Limb (tissue), 2 donors: ENCODE data around the gene ZNF620.
A peak's percentile ranks its signal among the peaks of the same experiment; 100 is the strongest.
"Not testable (repeated sequence)": the region's sequence is repeated elsewhere in the genome, so short reads cannot be mapped to it uniquely, and the experiment has no call there.

Experiments used
- DNase-seq, 2 donors: peaks; one replicate each; pipeline ENCODE4 v3.0.0-alpha.2; 2016; ENCODE audit errors: extremely low spot score in 2 of 2

Gene ZNF620

DNA sequence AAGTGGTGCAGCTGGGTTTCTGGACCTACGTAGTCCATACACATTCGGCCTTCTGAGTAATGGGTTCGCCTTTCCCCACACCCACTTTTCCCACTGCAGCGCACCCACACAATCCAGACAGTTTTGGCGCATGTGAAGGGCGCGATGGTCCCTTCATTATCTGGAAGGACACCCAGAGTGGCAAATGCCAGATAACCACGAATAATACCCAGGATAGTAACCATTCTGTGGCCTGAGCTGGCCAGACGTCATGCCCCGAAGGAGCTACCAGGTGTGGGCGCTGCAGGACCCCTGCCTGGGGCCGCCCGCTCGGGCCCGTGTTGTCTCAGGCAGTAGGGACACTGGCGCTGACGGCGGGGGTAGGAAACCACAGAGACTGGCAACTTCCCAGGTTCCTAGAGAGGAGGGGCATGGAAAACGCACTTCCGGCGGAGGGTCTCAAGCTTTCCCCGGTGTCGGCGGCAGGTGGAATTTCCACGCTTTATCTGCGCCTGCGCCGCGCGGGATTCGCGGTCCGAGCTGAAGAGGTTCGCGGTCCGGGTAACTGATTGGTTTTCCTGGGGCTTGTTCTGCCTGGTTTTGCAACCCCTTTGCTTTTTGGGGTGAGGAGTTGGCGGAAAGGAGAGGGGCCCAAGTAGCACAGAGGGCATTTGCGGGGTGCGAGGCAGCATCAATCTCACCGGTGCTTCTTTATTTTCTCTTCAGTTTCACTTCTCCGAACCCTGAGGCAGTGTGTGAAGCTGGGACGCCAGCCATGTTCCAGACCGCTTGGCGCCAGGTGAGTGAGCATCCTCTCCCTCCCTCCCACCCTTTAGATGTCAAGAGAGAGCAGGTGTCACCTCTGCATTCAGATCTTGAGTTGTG, at the start of gene ZNF620:
ZNF620 (plus strand) TSS at position 441 of the 864 bp plus-strand sequence; CDS start at position 755, 314 bp downstream.
- DNase-seq: peak; percentile 78 to 88

DNA sequence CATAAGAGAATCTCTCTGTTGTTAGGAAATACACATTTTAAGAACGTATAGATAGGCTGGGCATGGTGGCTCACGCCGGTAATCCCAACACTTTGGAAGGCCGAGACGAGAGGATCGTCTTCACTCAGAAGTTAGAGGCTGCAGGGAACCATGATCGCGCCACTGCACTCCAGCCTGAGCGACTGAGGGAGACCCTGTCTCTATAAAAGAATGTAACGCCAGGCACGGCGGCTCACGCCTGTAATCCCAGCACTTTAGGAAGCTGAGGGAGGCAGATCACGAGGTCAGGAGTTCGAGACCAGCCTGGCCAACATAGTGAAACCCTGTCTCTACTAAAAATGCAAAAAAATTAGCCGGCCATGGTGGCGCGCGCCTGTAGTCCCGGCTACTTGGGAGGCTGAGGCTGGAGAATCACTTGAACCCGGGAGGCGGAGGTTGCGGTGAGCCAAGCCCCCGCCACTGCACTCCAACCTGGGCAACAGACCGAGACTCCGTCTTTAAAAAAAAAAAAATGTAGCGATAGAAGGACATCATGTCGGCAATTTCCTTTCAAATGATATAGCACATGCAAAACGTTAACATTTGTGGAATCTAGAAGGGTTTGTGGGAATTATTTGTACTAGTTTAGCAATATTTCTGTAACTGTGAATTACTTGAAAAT, 49.4 kb upstream of the ZNF620 start:
- no peak for DNase-seq

DNA sequence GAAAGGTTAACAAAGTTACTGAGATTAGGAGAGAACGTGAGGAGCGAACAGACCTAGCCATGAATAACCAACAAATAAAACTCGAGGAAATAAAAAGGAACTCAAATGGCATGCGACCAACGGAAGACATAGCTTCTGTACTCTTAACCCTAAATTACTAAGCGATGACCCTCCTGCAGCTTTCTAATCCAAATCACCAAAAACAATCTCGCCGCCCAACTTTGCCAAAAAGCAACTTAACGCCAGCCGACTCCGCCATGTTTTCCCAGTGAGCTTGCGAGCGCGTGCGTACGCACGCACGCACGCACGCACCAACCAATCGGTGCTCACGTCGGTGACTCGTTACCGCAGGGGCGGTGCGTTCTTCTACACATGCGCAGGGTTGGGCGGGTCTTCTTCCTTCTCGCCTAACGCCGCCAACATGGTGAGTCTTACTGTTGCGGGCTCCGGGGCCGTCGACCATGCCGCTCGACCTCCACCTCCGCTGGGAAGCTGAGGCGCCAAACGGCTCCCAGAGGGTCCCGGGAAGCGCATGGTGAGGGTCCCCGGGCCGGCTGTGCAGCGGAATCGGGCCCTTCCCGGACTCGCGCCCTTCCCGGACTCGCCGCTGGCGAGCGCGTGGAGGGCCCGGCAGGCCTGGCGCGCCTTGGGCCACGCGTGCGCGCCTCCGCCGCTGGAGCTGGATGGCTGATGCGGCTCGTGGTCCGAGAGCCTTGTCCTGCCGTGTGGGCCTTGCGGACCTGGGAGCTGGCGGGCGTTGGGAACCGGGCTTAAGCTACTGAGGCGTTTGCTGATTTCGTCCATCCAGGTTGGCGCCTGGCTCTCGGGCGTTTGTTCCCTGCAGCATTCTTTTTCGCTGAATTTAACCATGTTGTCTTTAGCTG, 48.7 kb upstream of the ZNF620 start, which contains the start of gene RPL14:
RPL14 (plus strand) TSS at position 400 of the 884 bp plus-strand sequence; CDS start at position 533, 133 bp downstream.
- DNase-seq: peak; percentile 95

DNA sequence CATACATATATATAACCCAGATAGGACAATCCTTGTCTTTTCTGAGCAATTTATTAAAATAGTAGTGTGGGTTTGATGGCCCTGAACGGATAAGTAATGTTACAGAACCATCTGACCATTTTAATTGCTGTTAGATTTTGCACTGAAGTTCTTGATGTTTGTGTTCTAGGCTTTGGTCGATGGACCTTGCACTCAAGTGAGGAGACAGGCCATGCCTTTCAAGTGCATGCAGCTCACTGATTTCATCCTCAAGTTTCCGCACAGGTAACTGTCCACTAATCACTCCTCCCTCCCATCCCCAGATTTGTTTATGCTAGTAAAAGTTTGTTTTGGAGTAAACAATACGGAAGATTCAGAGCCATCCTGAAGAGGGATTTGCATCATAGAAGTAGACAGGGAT, 47.4 kb upstream of the ZNF620 start:
- DNase-seq: no peak

DNA sequence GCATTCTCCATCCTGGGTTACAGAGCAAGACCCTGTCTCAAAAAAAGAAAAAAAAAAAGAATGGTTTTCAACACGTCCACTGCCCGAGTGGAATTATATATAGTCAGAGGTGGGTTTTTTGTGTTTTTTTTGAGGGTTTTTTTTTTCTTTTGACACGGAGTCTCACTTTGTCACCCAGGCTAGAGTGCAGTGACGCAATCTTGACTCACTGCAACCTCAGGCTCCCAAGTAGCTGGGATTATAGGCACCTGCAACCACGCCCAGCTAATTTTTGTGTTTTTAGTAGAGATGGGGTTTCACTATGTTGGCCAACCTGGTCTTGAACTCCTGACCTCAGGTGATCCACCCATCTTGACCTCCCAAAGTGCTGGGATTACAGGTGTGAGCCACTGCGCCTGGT, 45.4 kb upstream of the ZNF620 start:
- not testable (repeated sequence) for DNase-seq

DNA sequence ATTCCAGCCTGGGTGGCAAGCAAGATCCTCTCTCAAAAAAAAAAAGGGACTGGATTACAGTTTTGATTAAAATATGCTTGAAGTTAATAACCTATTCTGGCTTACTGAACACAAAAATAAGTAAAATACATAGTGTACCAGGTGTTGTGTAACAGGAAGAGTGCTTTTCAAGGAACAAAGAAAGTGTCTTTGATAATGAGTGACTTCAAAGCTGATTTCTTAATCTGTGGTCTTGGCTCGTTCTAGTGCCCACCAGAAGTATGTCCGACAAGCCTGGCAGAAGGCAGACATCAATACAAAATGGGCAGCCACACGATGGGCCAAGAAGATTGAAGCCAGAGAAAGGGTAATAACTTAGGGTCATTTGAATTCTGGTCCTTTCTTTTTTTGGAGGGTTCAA, 44.7 kb upstream of the ZNF620 start:
- no peak for DNase-seq

DNA sequence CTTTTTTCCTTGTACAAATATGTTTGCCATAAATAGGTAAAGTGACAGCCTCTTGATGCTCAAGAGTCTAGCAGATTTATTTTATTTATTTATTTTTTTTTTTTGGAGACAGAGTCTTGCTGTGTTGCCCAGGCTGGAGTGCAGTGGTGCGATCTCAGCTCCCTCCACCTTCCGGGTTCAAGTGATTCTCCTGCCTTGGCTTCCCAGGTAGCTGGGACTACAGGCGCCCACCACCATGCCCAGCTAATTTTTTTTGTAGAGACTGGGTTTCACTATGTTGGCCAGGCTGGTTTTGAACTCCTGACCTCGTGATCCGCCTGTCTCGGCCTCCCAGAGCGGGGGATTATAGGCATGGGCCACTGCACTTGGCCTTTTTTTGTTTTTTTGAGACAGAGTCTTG, 43.0 kb upstream of the ZNF620 start:
- DNase-seq: not testable (repeated sequence)

DNA sequence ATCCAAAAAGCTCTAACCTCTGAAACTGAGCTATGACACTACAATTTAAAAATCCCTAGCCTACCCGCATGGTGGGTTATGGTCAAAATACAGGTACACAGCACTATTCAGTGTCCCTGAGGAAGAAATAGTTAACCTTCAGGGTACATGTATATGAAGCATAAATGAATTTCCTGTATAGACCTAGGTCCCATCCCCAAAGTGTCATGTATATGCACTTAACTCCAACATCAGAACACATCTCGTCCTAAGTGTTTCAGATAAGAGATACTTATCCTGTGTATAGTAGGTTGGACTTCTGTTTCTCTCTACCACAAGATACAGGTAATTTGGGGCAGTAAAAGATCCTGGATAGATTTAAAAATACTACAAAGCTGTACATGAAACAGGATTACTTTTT, 42.3 kb upstream of the ZNF620 start:
- no peak for DNase-seq

DNA sequence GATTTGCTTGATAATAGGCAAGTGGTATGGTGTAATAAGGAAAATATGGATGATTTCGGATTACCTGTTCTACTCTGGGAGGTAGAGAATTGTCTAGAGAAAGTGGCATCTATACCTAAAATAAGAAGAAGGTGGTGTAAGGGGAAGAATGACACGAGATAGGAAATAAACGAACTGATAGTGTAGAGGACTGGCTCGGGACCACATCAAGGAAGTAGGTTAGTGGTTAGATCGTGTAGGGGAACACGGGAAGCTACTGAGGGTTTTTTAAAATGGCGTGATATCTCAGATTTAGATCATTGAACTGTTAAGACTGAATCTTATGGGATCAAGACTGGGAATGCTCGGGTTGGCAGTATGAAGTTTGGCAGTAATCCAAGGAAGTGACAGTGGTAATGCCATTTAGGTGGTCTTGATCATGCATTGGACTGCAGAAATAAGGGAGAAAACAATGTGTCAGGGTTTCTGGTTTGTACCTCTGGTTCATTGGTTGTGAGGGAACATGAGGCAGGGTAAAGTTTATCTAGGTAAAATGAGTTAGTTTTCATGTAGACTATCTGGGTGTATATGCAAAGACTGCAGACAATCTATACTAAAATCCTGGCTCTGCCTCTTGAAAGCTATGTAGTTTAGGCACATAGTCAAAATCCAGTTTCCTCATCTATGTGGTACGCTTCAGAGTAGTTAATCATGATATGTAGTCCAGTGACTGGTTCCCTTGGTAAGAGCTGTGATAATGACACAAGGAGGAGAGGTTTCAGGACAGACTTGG, 41.3 kb upstream of the ZNF620 start:
- DNase-seq: no peak

DNA sequence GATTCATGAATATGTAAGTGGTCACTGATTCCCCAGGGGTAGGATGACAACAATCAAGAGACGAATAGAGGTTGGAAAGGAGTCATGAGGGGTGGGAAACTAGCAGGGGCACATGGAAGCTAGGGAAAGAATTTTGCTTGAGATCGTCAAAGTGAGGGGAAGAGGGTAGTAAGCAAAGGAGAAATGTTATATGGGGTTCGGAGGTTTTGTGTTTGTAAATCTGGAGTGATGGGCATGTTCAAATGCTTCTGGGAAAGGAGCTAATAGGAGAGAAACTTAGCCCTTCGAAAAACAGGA, 40.8 kb upstream of the ZNF620 start:
- no peak for DNase-seq

DNA sequence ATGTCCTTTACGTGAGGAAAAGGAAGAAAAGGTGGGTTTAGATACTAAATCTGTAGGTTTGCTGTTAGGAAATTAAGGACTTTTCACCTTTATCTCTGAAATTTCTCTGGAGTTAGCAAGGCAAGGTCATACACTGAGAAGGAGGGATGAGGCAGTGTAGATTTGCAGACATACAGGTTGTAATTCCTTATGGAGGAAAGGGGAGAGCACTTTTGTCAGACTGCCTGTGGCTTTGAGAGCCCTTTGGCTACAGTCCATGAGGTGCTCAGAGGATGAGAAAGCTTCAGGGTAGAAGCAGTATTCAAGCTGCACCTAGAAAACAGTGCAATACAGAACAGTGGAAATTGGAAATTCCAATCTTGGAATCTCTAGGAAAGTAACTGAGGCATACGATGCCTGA, 40.4 kb upstream of the ZNF620 start:
- no peak for DNase-seq

DNA sequence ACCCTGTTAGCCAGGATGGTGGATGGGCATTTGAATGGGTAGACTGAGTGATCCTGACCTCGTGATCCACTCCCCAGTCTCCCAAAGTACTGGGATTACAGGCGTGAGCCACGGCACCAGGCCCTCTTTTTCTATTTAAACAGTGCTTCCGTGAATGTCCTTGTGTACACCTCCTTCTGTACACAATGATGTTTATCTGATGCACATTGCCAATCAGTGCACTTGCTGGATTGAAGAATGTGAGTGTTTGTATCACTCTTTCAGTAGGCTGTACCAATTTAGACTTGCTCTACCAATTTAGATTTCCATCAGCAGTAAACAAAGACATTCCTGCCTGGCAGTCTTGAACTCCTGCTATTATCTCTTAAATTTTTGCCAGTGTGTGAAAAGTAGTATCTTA, 37.8 kb upstream of the ZNF620 start:
- no peak for DNase-seq

DNA sequence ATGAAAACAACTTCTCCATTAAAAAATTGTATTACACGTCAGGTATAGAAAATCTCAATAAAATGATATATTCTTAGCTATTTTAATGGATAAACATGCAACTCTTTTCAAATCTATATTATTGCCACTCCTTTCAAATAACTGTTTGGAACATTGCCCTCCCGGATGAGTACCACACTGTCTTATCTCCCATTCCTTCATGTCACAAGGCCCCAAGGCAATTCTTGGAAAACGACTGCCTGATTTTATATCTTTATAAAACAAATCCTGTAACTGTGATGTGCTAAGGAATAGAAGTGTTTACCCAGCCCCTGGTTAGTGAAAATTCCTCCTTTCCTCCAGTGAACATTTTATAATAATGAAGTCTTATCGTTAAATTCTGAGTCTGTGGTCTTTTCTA, 35.1 kb upstream of the ZNF620 start:
- DNase-seq: no peak

DNA sequence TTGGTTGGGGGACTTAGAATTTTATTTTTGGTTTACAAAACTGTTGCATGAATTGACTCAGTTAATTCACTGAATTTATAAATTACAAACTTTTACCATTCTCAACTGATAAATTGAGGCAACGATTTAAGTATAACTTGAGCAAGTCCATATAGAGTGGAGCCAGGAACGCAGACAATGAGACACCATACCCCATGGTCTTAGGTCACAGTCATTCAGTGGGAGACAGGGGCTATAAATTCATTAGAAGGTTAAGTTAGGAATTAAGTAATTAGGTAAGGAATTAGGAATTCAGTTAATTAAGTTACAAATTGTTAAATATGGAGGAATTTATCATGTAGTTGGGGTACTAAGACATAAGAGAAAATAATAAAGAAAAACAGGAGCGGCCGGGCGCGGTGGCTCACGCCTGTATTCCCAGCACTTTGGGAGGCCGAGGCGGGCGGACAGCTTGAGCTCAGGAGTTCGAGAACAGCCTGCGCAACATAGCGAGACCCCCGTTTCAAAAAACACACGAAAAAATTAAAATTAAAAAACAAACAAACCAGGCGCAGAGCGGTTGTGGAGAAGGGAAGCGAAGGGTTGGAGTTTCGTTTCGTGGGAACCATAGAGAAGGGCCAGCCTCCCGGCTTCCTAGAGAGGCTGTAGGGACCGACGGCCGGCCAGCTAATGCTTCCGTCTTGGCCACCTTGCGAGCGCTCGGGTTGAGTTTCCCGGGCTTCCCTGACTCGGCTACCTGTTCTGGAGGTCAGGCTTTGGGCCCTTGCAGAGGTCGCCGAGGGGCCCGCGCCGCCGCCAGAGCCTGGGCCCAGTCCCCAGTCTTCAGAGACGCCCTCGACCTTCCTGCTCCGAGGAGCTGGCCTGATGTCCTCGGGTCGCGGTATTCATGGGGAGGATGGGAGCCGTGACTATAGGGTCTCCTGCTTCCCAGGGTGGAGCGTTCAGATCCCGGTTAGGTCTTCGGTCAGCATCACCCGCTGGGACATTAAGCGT, 29.1 kb upstream of the ZNF620 start, which contains the start of gene ZNF619:
ZNF619 (plus strand) TSS at position 645 of the 993 bp plus-strand sequence. CDS start 858 bp downstream, outside the sequence.
- DNase-seq: peak; percentile 73 to 84

DNA sequence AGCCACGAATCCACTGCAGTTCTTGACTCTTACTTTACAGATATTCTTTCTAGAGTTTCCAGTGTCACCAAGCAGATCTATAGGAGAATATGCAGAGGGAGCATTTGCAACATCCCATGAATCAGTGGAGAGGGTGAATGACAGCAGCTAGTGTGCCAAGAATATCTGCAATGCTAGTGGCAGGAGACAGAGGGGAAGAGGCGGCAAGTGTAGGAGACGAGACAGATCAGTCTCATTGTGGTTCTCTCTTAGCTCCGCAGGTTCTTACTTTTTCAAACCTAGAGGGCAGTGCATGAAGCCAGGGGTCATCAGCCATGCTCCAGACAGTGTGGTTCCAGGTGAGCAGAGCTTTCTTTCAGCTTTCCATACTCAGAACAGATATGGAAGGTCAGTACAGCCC, 28.2 kb upstream of the ZNF620 start:
- DNase-seq: no peak

DNA sequence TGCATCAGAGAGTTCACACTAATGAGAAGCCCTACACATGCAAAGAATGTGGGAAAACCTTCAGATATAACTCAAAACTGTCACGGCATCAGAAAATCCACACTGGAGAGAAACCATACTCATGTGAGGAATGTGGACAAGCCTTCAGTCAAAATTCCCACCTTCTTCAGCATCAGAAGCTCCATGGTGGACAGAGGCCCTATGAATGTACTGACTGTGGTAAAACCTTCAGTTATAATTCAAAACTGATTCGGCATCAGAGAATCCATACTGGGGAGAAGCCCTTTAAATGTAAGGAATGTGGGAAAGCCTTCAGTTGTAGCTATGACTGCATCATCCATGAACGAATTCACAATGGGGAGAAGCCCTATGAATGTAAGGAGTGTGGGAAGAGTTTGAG, 18.7 kb upstream of the ZNF620 start:
- no peak for DNase-seq

DNA sequence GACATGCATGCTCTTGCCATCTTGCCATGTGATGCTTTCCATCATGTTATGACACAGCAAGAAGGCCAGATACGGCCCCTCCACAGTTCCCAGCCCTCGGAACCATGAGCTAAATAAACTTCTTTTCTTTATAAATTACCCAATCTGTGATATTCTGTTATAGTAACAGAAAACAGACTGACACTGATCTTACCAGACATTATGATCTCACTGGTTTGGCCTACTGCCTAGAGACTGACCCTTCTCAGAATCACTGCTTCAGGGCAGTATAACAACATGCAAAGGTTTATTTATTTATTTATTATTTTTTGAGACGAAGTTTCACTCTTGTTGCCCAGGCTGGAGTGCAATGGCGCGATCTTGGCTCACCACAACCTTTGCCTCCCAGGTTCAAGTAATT, 14.9 kb upstream of the ZNF620 start:
- no peak for DNase-seq

DNA sequence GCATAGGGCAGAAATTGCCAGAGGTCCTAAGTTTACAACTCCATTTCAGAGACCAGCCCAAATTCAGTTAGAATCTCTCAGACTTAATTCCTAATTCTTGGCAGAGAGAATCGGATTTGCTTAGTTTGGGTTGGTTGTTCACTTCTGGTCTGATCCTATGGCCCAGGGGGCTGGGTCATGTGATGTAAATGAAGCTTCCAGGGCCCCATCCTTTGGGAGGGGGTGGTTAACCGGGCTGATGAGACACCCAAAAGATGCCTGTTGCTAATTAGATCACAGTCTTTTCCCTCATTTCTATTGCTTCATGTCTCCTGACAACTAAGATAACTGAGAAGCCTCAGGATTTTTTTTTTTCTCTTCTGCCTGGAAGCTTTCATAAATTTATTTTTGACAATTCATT, 11.1 kb upstream of the ZNF620 start:
- DNase-seq: no peak

DNA sequence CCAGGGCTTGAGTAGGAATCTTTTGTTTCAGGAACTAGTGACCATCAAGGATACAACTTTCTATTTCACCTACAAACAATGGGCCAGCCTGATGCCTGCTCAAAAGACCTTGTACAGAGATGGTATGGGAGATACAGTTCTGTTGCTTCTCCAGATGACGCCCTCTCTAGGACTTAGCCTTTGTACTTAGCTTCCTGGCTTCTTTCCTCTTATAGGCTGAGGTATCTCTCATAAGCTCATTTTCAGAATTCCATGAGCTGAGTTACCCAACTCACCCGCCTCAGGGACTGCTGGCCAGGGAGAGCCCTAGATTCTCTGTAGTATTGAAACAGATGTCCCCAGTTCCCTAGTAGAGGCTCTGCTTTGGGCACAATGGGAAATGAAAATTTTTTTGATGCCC, 8.6 kb upstream of the ZNF620 start:
- no peak for DNase-seq

DNA sequence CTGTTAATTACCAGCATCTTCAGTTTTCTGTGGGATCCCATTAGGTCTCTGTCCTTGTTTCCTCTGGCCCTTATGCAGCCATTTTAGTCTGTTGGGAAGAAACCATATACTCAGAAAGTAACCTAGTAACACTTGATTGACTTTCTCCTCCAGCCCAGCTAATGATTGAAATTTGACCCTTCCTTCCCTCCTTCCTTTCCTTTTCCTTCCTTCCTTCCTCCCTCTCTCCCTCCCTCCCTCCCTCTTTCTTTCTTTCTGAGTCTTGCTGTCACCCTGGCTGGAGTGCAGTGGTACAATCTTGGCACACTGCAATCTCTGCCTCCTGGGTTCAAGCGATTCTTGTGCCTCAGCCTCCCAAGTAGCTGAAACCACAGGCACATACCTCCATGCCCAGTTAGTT, 5.9 kb upstream of the ZNF620 start:
- DNase-seq: no peak
